Nephron (organoid): ENCODE results near the gene PLD3.

Experiments
- H3K27ac Mint-ChIP-seq, 3 experiments: 2 replicates each; pipeline ENCODE4 v1.8.0; 2020; ENCODE audit warnings: mixed read lengths in 3 of 3, mild to moderate bottlenecking in 2 of 3, moderate library complexity in 1 of 3
- H3K27me3 Mint-ChIP-seq: 2 replicates; pipeline ENCODE4 v1.8.0; 2021; ENCODE audit warnings: low read depth, mild to moderate bottlenecking, moderate library complexity, mixed read lengths
- H3K36me3 Mint-ChIP-seq: 2 replicates; pipeline ENCODE4 v1.8.0; 2020; ENCODE audit warnings: low read depth, mixed read lengths
- H3K4me1 Mint-ChIP-seq: 2 replicates; pipeline ENCODE4 v1.8.0; 2020; ENCODE audit warnings: mixed read lengths
- H3K4me3 Mint-ChIP-seq, 3 experiments: 2 replicates each; pipeline ENCODE4 v1.8.0; 2020; ENCODE audit warnings: mild to moderate bottlenecking in 3 of 3, mixed read lengths in 3 of 3, moderate library complexity in 2 of 3
- H3K9me3 Mint-ChIP-seq: 2 replicates; pipeline ENCODE4 v1.8.0; 2020; ENCODE audit warnings: mixed read lengths
- TF ChIP-seq, protein P1 (sequence below), 3 experiments: fragments of 200-600 bp; sonication (generic); IDR thresholded peaks; one replicate each; pipeline ENCODE4 v1.5.0; 2021; ENCODE audit warnings: antibody characterized with exemption in 3 of 3; ENCODE audit not compliant: unreplicated experiment in 3 of 3

Gene PLD3

DNA sequence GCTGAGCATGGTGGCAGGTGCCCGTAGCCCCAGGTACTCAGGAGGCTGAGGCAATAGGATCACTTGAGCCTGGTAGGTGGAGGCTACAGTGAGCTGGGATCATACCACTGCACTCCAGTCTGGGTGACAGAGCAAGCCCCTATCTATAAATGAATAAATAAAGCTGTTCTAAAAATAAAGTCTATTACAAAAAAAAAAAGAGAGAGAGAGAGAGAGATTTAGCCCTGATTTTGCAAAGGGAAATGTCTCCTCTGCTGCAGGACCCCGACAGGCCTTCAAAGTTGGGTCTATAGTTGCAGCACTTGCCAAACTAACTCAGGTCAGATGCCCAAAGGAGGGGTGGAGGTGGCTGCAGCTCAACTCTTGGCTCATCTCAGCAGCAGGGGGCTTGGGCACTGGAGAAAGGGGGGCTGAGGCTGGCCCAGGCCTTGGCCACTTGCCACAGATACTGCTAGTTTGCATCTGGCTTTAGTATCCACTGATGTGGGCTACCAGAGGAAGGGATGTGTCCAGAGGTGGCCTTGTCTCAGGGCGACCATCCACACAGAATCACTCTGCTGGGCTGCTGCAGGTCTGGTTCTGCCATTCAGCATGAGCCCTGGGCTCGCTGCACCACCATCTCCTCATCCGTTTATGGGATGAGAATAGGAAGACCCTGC lies 32.6 kb upstream of the PLD3 start:
- H3K36me3 Mint-ChIP-seq = peaks cover 23% of the 10 kb centered on the region

DNA sequence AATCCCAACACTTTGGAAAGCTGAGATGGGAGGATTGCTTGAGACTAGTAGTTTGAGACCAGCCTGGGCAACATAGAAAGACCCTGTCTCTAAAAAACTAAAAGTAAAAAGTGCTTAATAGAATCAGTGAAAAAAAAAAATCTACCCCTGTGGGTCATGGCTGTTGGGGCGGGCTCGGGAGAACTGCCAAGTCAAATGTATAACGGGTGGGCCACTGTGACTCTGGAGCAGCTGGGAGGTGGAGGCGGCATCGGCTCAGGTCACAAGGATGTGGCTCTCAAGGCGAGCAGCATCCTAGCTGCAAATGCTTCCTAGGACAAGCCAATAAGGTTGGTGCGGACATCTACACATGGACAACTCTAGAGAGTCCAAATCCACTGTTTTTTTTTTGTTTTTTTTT lies 31.2 kb upstream of the PLD3 start:
- TF ChIP-seq, protein P1, sequence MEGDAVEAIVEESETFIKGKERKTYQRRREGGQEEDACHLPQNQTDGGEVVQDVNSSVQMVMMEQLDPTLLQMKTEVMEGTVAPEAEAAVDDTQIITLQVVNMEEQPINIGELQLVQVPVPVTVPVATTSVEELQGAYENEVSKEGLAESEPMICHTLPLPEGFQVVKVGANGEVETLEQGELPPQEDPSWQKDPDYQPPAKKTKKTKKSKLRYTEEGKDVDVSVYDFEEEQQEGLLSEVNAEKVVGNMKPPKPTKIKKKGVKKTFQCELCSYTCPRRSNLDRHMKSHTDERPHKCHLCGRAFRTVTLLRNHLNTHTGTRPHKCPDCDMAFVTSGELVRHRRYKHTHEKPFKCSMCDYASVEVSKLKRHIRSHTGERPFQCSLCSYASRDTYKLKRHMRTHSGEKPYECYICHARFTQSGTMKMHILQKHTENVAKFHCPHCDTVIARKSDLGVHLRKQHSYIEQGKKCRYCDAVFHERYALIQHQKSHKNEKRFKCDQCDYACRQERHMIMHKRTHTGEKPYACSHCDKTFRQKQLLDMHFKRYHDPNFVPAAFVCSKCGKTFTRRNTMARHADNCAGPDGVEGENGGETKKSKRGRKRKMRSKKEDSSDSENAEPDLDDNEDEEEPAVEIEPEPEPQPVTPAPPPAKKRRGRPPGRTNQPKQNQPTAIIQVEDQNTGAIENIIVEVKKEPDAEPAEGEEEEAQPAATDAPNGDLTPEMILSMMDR (IDR thresholded peaks at IDR 0.05; ENCODE audit: unreplicated experiment in 3 of 3) = no peak
- Mint-ChIP-seq H3K9me3 (no peaks in the 10 kb centered on the region), H3K4me3 (no peak overlapping the region), H3K27me3 (no peaks in the 10 kb centered on the region), H3K4me1 (no peaks in the 10 kb centered on the region), H3K27ac (no peak overlapping the region), H3K36me3 (peaks cover 29% of the 10 kb centered on the region)

More for the DNA sequence above, 32.6 kb upstream of the PLD3 start:
- no peak overlapping the region for H3K4me3 Mint-ChIP-seq
- H3K27ac Mint-ChIP-seq = no peak overlapping the region
- H3K9me3 Mint-ChIP-seq = no peaks in the 10 kb centered on the region
- H3K4me1 Mint-ChIP-seq = no peaks in the 10 kb centered on the region
- H3K27me3 Mint-ChIP-seq = no peaks in the 10 kb centered on the region
- TF ChIP-seq, protein P1 (IDR thresholded peaks at IDR 0.05; ENCODE audit: unreplicated experiment in 3 of 3) = no peak

DNA sequence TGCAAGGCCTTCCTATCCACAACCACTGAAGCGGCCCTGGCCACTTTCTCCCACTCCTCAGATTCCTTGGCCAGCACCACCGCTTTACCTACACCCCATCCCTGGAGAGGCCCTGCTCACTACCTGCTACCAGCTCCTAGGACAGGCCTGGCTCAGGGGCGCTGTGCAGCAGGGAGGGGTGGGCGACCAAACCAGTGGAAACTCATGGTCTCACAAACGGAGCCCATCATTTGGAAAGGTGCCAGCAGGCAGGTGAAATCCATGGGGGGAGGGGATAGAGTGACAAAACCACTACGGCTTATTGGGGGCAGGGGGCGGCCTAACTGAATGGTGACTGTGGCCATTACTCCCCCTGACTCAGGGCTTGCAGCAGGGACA lies 27.9 kb upstream of the PLD3 start:
- Mint-ChIP-seq H3K27ac (no peak overlapping the region), H3K4me3 (no peak overlapping the region), H3K27me3 (no peaks in the 10 kb centered on the region), H3K9me3 (no peaks in the 10 kb centered on the region), H3K36me3 (peaks cover 56% of the 10 kb centered on the region), H3K4me1 (no peaks in the 10 kb centered on the region)
- TF ChIP-seq, protein P1 (IDR thresholded peaks at IDR 0.05; ENCODE audit: unreplicated experiment in 3 of 3) = no peak

DNA sequence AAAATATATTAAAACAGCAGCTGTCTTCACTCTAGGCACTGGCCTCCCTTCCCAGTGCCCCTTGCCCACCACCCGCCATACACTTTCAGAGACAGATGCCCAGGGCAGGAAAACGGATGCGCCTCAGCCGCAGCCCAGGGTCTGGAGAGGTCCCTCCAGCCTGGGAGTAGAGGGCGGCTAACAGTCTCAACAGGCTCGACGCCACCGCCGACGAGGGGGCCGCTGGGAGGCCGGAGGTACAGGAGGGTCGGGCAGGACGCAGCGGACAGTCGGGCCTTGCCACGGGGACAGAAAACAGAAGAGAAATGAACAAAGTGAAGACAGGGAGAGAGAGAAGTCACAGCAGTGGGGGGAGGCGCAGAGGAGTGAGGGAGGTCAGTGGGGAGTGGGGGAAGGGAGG lies 27.4 kb upstream of the PLD3 start:
- TF ChIP-seq, protein P1 (IDR thresholded peaks at IDR 0.05; ENCODE audit: unreplicated experiment in 3 of 3) = no peak
- Mint-ChIP-seq H3K27me3 (no peaks in the 10 kb centered on the region), H3K9me3 (no peaks in the 10 kb centered on the region), H3K36me3 (peaks cover 61% of the 10 kb centered on the region), H3K4me1 (no peaks in the 10 kb centered on the region), H3K4me3 (no peak overlapping the region), H3K27ac (no peak overlapping the region)

DNA sequence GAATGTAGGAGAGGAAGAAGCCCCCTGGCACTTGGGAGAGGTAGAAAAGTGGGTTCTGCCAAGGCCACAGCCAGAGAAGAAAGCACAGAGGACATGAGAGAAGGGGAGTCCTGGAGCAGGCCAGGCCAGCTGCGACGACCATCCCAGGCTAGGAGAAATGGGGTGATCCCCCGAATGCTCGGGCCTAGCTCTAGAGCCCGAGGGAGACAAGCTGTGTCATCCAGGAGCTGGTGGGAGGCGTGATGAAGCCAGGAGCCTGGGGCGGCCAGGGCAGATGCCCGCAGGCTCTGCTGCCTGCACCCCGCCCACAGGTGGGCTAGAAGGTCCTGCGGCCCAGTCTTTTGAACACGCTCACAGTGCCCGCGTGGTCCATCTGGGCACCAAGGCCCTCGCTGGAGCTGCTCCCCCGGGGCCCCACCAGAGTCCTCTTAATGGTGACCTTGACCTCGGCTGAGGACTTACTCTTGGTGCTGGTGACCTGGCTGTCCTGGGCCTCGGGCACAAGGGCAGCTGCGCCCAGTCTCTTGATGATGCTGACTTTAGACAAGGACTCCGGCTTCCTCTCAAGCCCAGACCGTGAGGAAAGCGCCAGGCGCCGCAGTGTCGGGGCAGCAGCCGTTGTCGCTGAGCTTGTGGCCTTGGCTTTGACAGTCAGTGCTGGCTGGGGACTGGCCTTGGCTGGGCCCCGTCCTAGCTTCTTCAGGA lies 26.8 kb upstream of the PLD3 start:
- Mint-ChIP-seq H3K9me3 (no peaks in the 10 kb centered on the region), H3K36me3 (peaks cover 62% of the 10 kb centered on the region), H3K4me3 (no peak overlapping the region), H3K27ac (no peak overlapping the region), H3K27me3 (no peaks in the 10 kb centered on the region), H3K4me1 (no peaks in the 10 kb centered on the region)
- TF ChIP-seq, protein P1 (IDR thresholded peaks at IDR 0.05; ENCODE audit: unreplicated experiment in 3 of 3) = no peak

DNA sequence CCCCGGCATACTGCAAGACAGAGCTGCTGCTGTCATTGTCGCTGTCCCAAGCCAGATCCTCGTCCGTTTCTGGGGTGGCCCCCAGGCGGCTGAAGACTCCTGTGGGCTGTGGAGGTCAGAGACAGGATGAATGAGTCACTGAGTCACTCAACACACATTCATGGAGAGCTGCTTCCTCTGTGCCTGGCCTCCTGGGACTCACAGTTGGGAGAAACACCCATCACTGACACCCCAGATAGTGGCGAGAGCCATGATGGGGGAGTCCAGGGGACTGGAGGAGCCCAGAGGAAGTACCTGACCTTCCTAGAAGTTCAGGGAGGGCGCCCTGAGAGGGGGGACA lies 26.3 kb upstream of the PLD3 start:
- Mint-ChIP-seq H3K9me3 (no peaks in the 10 kb centered on the region), H3K27me3 (no peaks in the 10 kb centered on the region), H3K27ac (no peak overlapping the region), H3K36me3 (peaks cover 62% of the 10 kb centered on the region), H3K4me3 (no peak overlapping the region), H3K4me1 (no peaks in the 10 kb centered on the region)
- TF ChIP-seq, protein P1 (IDR thresholded peaks at IDR 0.05; ENCODE audit: unreplicated experiment in 3 of 3) = no peak
